NCI-H2227 (cell line): ENCODE results near the gene WDR36.
A peak's percentile ranks its signal among the peaks of the same experiment; 100 is the strongest.

Experiments
- DNase-seq: peaks from one replicate; lab custom pipeline; 2025; ENCODE audit not compliant: unreplicated experiment; lab: John Stamatoyannopoulos, UW

WDR36 gene

GRCh38 chr5:111092062-111092853 is at the start of gene WDR36:
TSS of gene WDR36 (plus strand) at chr5:111092348. CDS start at chr5:111092457, 109 bp downstream.
- DNase-seq = peak; percentile 92

GRCh38 chr5:111043712-111044506 is 48.2 kb upstream of the WDR36 start:
- DNase-seq = peak; percentile 38

GRCh38 chr5:111058064-111058463 is 34.1 kb upstream of the WDR36 start:
- DNase-seq = no peak

GRCh38 chr5:111060169-111060568 is 32.0 kb upstream of the WDR36 start:
- no peak for DNase-seq

GRCh38 chr5:111061618-111062017 is 30.5 kb upstream of the WDR36 start:
- no peak for DNase-seq

- peak; percentile 4 for DNase-seq
Observed at GRCh38 chr5:111063709-111064322, 28.3 kb upstream of the WDR36 start.

- peak; percentile 33 for DNase-seq
Observed at GRCh38 chr5:111066261-111066938, 25.7 kb upstream of the WDR36 start.

GRCh38 chr5:111068213-111068612 is 23.9 kb upstream of the WDR36 start:
- no peak for DNase-seq

GRCh38 chr5:111069839-111070238 is 22.3 kb upstream of the WDR36 start:
- DNase-seq = no peak

GRCh38 chr5:111070272-111071134 is 21.6 kb upstream of the WDR36 start:
- DNase-seq = no peak

GRCh38 chr5:111071413-111071812 is 20.7 kb upstream of the WDR36 start, which contains the start of gene TSLP:
TSS of gene TSLP (plus strand) at chr5:111071713. CDS start at chr5:111071891, 178 bp downstream.
- no peak for DNase-seq

GRCh38 chr5:111072949-111073682 is 19.0 kb upstream of the WDR36 start:
- peak; percentile 29 for DNase-seq

GRCh38 chr5:111074244-111074643 is 17.9 kb upstream of the WDR36 start:
- no peak for DNase-seq

GRCh38 chr5:111075520-111075919 is 16.6 kb upstream of the WDR36 start:
- no peak for DNase-seq

- no peak for DNase-seq
Observed at GRCh38 chr5:111076091-111076490, 16.1 kb upstream of the WDR36 start.

GRCh38 chr5:111077678-111078077 is 14.5 kb upstream of the WDR36 start:
- no peak for DNase-seq

GRCh38 chr5:111079846-111080245 is 12.3 kb upstream of the WDR36 start:
- DNase-seq = no peak

- peak; percentile 68 for DNase-seq
Observed at GRCh38 chr5:111083323-111083722, 8.8 kb upstream of the WDR36 start.

GRCh38 chr5:111095982-111096381 is 3.8 kb downstream of the WDR36 start:
- DNase-seq = no peak
